B cell (primary cell): ENCODE measurements around the gene NFAM1. TPM values are rescaled to one million over a fixed set of nuclear protein-coding genes. Genes with fewer than 3 reads are reported as not detected.

Source experiments
- ATAC-seq: fragments of 200-7000 bp; cut with Tn5 transposase; one replicate; pipeline ENCODE4 v1.10.0; 2021; ENCODE audit warnings: low read depth, mild to moderate bottlenecking, moderate number of reproducible peaks, moderate library complexity
- CTCF ChIA-PET: fragments of 350-600 bp; sonication (Branson Sonifier 250); formaldehyde crosslinking; loops from one replicate; lab custom pipeline; 2021; ENCODE audit warnings: antibody characterized with exemption, inconsistent platforms; lab: Charles Lee
- POLR2A ChIA-PET: fragments of 350-600 bp; sonication (Branson Sonifier 250); formaldehyde crosslinking; loops from one replicate; lab custom pipeline; 2021; ENCODE audit warnings: antibody characterized with exemption; lab: Charles Lee
- DNase-seq: peaks from one replicate; pipeline ENCODE4 v3.0.0; 2013
- H2AFZ ChIP-seq: 2 replicates; pipeline ENCODE4 v1.6.1; 2012; ENCODE audit warnings: mild to moderate bottlenecking, low read depth, low read length; ENCODE audit not compliant: insufficient read depth, poor library complexity, severe bottlenecking
- H3K27ac ChIP-seq, 2 donors: 1 replicate in 1 of 2; 2 replicates in 1 of 2; pipeline ENCODE4 v1.5.1; 2012 to 2013; ENCODE audit warnings: low read length in 2 of 2, mild to moderate bottlenecking in 2 of 2, moderate library complexity in 1 of 2
- H3K27me3 ChIP-seq, 4 experiments: fragments of 200-600 bp in 1 of 4; sonication (generic) in 1 of 4; replicated peaks in 1 of 4; 1 replicate in 2 of 4; 2 replicates in 2 of 4; pipeline versions ENCODE4 v1.6.1 to v1.7.0; 2013 to 2016; ENCODE audit warnings: low read length in 3 of 4, mild to moderate bottlenecking in 2 of 4, mixed read lengths in 1 of 4, moderate library complexity in 1 of 4; ENCODE audit not compliant: insufficient read depth in 4 of 4, control insufficient read depth in 3 of 4; ENCODE audit errors: control extremely low read depth in 1 of 4
- H3K36me3 ChIP-seq, 2 experiments: replicated peaks in 1 of 2; 1 replicate in 1 of 2; 2 replicates in 1 of 2; pipeline versions ENCODE4 v1.6.1 to v1.7.1; 2013; ENCODE audit warnings: low read length in 1 of 2; ENCODE audit not compliant: insufficient read depth in 2 of 2, control insufficient read depth in 1 of 2; ENCODE audit errors: control extremely low read depth in 1 of 2, extremely low read depth in 1 of 2
- H3K4me1 ChIP-seq, 2 donors: fragments of 200-600 bp in 1 of 2; sonication (generic) in 1 of 2; 1 replicate in 1 of 2; 2 replicates in 1 of 2; pipeline versions ENCODE4 v1.5.1 to v1.6.1; 2013 to 2017; ENCODE audit warnings: low read length in 2 of 2; ENCODE audit not compliant: control insufficient read depth in 2 of 2, insufficient read depth in 2 of 2
- H3K4me2 ChIP-seq: replicated peaks from 2 replicates; pipeline ENCODE3; 2012; ENCODE audit warnings: mild to moderate bottlenecking, low read depth, low read length; ENCODE audit not compliant: poor library complexity, severe bottlenecking
- H3K4me3 ChIP-seq, 5 experiments: fragments of 200-600 bp in 1 of 5; sonication (generic) in 1 of 5; 1 replicate in 3 of 5; 2 replicates in 2 of 5; pipeline versions ENCODE4 v1.5.1 to v1.7.0; 2011 to 2016; ENCODE audit warnings: low read length in 4 of 5, mild to moderate bottlenecking in 4 of 5, low read depth in 2 of 5, control low read depth in 1 of 5, moderate library complexity in 1 of 5; ENCODE audit not compliant: insufficient read depth in 1 of 5; ENCODE audit errors: control extremely low read depth in 1 of 5, extremely low read depth in 1 of 5
- H3K79me2 ChIP-seq: fragments of 200-600 bp; sonication (generic); one replicate; pipeline ENCODE4 v1.6.0; 2016; ENCODE audit warnings: low read length; ENCODE audit not compliant: control insufficient read depth, insufficient read depth
- H3K9ac ChIP-seq: fragments of 200-600 bp; sonication (generic); 2 replicates; pipeline ENCODE4 v1.6.1; 2017; ENCODE audit warnings: mild to moderate bottlenecking, low read length, moderate library complexity
- H3K9me3 ChIP-seq, 3 donors: one replicate each; pipeline versions ENCODE4 v1.6.1 to v1.7.1; 2013; ENCODE audit warnings: low read length in 2 of 3; ENCODE audit not compliant: control insufficient read depth in 2 of 3, insufficient read depth in 1 of 3; ENCODE audit errors: control extremely low read depth in 1 of 3
- H4K20me1 ChIP-seq: 2 replicates; pipeline ENCODE4 v1.6.0; 2012; ENCODE audit warnings: mild to moderate bottlenecking, low read length; ENCODE audit not compliant: insufficient read depth, control insufficient read depth, poor library complexity, severe bottlenecking
- H3K27ac Mint-ChIP-seq: one replicate; pipeline ENCODE4 v1.8.0; 2021; ENCODE audit warnings: mixed read lengths
- H3K27me3 Mint-ChIP-seq: one replicate; pipeline ENCODE4 v1.8.0; 2021; ENCODE audit warnings: mixed read lengths
- H3K4me1 Mint-ChIP-seq: one replicate; pipeline ENCODE4 v1.8.0; 2021; ENCODE audit warnings: mixed read lengths
- H3K4me3 Mint-ChIP-seq: one replicate; pipeline ENCODE4 v1.8.0; 2021; ENCODE audit warnings: mixed read lengths
- H3K9me3 Mint-ChIP-seq: one replicate; pipeline ENCODE4 v1.8.0; 2022; ENCODE audit warnings: mixed read lengths; ENCODE audit not compliant: insufficient read depth
- EZH2 ChIP-seq: IDR thresholded peaks from 2 replicates; pipeline ENCODE4 v1.6.1; 2012; ENCODE audit warnings: borderline replicate concordance, low read depth, mild to moderate bottlenecking, moderate library complexity, low read length; ENCODE audit not compliant: insufficient read depth, poor library complexity, severe bottlenecking
- WGBS: methylation state at CpG from one replicate; pipeline ENCODE4 v1.1.5; 2013; ENCODE audit warnings: missing lambda C conversion rate; ENCODE audit not compliant: insufficient coverage; 5-methylcytosine and 5-hydroxymethylcytosine counted together
- intact Hi-C: fragments of 100-400 bp; cut with micrococcal nuclease; formaldehyde crosslinking; loops from one replicate; pipeline ENCODE4 v1.10.0; 2022
- polyA plus RNA-seq: library from polyadenylated mRNA; depleted of rRNA; stranded (reverse); fragments of >200 nt; gene quantifications from 2 replicates; pipeline ENCODE4 v1.2.3, GENCODE V29; 2012
- total RNA-seq, 2 donors: library from RNA; stranded (reverse); fragments of 120-200 nt in 1 of 2; gene quantifications; 1 replicate in 1 of 2; 2 replicates in 1 of 2; pipeline versions ENCODE4 v1.2.3 to v1.2.4, GENCODE V29; 2013 to 2022
- TF ChIP-seq, protein P1 (sequence below): fragments of 200-600 bp; IDR thresholded peaks from one replicate; pipeline ENCODE4 v1.8.0; 2022; ENCODE audit warnings: antibody characterized with exemption, mild to moderate bottlenecking

The NFAM1 gene
- total and polyA plus RNA-seq, 2 donors (not counting 1 experiment from before 2014, with no cell fraction given): 0.27 to 0.52 TPM

DNA sequence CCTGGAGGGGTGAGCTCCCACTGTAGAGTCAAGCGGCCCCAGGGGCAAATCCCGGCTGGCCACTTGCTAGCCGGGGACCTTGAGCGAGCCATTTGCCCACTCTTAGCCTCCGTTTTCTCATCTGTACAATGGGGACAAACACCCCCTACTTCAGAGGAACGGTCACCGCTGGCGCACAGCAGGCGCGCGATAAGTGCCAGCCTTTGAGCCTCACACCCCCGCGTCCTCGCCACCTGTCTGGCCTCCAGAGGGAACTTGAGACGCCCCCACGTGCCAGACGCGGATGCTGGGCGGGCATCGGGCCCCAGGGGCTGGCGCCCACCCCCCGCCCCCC is 89.1 kb downstream of the NFAM1 start:
- Histone ChIP-seq H4K20me1 (no peaks in the 10 kb centered on the region), H3K36me3 (no peaks in the 10 kb centered on the region), H3K9me3 (no peaks in the 10 kb centered on the region), H2AFZ (no peak overlapping the region), H3K4me2 (peak overlapping the region; percentile 55), H3K27ac (no peak overlapping the region), H3K79me2 (no peaks in the 10 kb centered on the region), H3K9ac (no peak overlapping the region), H3K4me3 (no peak overlapping the region), H3K27me3 (peaks cover 0 to 56% (median 28%) of the 10 kb centered on the region in 4 experiments), H3K4me1 (peaks cover 4 to 12% of the 10 kb centered on the region in 2 donors)
- no peaks in the 10 kb centered on the region for H3K9me3 Mint-ChIP-seq
- peaks cover 10% of the 10 kb centered on the region for H3K4me1 Mint-ChIP-seq
- DNase-seq (no peak), ATAC-seq (no peak)
- intact Hi-C loops: no loop called here
- 21% methylated on average over 22 of the region's 22 CpGs for WGBS
- no peak for TF ChIP-seq EZH2
- TF ChIP-seq, protein P1, sequence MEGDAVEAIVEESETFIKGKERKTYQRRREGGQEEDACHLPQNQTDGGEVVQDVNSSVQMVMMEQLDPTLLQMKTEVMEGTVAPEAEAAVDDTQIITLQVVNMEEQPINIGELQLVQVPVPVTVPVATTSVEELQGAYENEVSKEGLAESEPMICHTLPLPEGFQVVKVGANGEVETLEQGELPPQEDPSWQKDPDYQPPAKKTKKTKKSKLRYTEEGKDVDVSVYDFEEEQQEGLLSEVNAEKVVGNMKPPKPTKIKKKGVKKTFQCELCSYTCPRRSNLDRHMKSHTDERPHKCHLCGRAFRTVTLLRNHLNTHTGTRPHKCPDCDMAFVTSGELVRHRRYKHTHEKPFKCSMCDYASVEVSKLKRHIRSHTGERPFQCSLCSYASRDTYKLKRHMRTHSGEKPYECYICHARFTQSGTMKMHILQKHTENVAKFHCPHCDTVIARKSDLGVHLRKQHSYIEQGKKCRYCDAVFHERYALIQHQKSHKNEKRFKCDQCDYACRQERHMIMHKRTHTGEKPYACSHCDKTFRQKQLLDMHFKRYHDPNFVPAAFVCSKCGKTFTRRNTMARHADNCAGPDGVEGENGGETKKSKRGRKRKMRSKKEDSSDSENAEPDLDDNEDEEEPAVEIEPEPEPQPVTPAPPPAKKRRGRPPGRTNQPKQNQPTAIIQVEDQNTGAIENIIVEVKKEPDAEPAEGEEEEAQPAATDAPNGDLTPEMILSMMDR: no peak
- H3K4me3 Mint-ChIP-seq: peak overlapping the region; percentile 76
- no peak overlapping the region for H3K27ac Mint-ChIP-seq
- H3K27me3 Mint-ChIP-seq: peaks cover 39% of the 10 kb centered on the region
- ChIA-PET CTCF (no interaction called here), POLR2A (no interaction called here)

DNA sequence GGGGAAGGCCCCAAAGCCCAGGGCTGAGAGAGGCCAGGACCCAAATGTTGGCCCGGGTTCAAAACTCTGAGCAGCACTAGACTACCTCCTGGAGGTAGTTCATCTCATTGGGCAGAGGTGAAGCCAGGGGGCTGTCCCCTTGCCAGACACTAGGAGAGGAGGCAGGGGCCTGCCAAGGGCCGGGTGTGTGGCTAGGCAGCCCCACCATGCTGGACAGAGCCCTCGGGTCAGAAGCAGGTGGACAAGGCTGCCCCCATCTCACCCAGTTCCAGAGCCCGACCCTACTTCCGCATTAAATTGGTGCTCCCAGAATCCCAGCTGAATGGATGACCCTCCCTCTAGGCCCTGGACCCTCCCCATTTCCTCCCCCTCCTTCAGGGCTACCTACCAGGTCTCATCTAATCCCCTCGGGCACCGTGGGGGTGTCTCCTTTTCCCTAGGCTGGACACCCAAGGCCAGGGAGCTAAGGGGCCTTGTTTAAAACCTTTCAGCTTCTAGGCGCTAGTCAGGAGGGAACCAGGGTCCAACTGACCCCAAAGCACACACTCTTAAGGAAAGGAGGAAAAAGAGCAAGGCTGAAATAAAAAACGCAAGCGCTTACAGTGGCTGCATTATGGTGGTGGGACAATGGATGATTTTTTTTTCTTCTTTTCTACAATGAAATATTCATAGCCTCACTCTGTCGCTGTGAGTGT is 89.6 kb downstream of the NFAM1 start:
- 88% methylated on average over 8 of the region's 11 CpGs for WGBS
- Mint-ChIP-seq H3K9me3 (no peaks in the 10 kb centered on the region), H3K4me3 (peak overlapping the region; percentile 76), H3K4me1 (peaks cover 10% of the 10 kb centered on the region), H3K27me3 (peaks cover 39% of the 10 kb centered on the region), H3K27ac (no peak overlapping the region)
- no peak overlapping the region for H2AFZ ChIP-seq
- ChIA-PET CTCF (no interaction called here), POLR2A (no interaction called here)
- no peaks in the 10 kb centered on the region for H3K9me3 ChIP-seq
- H3K79me2 ChIP-seq: no peaks in the 10 kb centered on the region
- ATAC-seq (no peak), DNase-seq (no peak)
- no peak overlapping the region for H3K27ac ChIP-seq
- TF ChIP-seq EZH2: no peak
- TF ChIP-seq, protein P1: no peak
- peaks cover 0 to 56% (median 28%) of the 10 kb centered on the region in 4 experiments for H3K27me3 ChIP-seq
- H4K20me1 ChIP-seq: no peaks in the 10 kb centered on the region
- no peak overlapping the region for H3K4me3 ChIP-seq
- no peaks in the 10 kb centered on the region for H3K36me3 ChIP-seq
- intact Hi-C loops: no loop called here
- H3K9ac ChIP-seq: no peak overlapping the region
- H3K4me2 ChIP-seq: peak overlapping the region; percentile 55
- H3K4me1 ChIP-seq: peaks cover 4 to 12% of the 10 kb centered on the region in 2 donors
